MM.1S (cell line): ENCODE measurements around the gene RIPOR2.

Experiments used
- CTCF ChIP-seq: fragments of 300-600 bp; sonication (generic); IDR thresholded peaks from 2 replicates; pipeline ENCODE4 v1.5.1; 2016; ENCODE audit warnings: antibody characterized with exemption, low read length, mixed read lengths
- EZH2 ChIP-seq: fragments of 300-600 bp; sonication (generic); optimal IDR thresholded peaks from 2 replicates; pipeline ENCODE3; 2017; ENCODE audit warnings: low read depth, mild to moderate bottlenecking, antibody characterized with exemption, low read length, mixed read lengths

- TF ChIP-seq CTCF (no peak), EZH2 (no peak)
Observed at GRCh38 chr6:24823185-24823584, 112.6 kb downstream of the RIPOR2 start.
